Measurements from ENCODE around the gene PIGS. TPM values are rescaled to one million over a fixed set of nuclear protein-coding genes. Genes with fewer than 3 reads are reported as not detected.

PIGS gene
- total and polyA plus RNA-seq, 2 of the 13 experiments (the other 11 are each of a cell fraction or from before 2014, with no cell fraction given), result 31.7 to 42.6 TPM

- Histone ChIP-seq H4K20me1 (ENCODE audit: insufficient read depth, low read length) (no peaks in the 10 kb centered on the region), H2AFZ (ENCODE audit: low read length) (no peak overlapping the region), H3K27ac (ENCODE audit: extremely low read length, insufficient read depth, low read length) (no peak overlapping the region), H3K4me1 (ENCODE audit: insufficient read depth, low read length) (peaks cover 18% of the 10 kb centered on the region), H3K79me2 (ENCODE audit: insufficient read depth, low read length) (no peaks in the 10 kb centered on the region), H3K9me3 (ENCODE audit: low read length) (no peaks in the 10 kb centered on the region), H3K27me3 (ENCODE audit: control insufficient read depth in 1 of 2, insufficient read depth in 2 of 2, low read length in 2 of 2) (no peaks in the 10 kb centered on the region), H3K9ac (ENCODE audit: insufficient read depth, low read depth, low read length) (no peak overlapping the region), H3K4me2 (ENCODE audit: low read depth, low read length) (no peak overlapping the region), H3K36me3 (replicated peaks in 1 of 2; ENCODE audit: control insufficient read depth in 1 of 2, insufficient read depth in 2 of 2, low read length in 2 of 2) (no peaks in the 10 kb centered on the region), H3K4me3 (replicated peaks in 1 of 3; ENCODE audit: insufficient read depth in 1 of 3, low read depth in 2 of 3, low read length in 3 of 3) (no peak overlapping the region)
- FAIRE-seq, result no peak
- ATAC-seq, result no peak
- WGBS (ENCODE audit: low lambda C conversion rate), result 71% methylated on average over 6 of the region's 6 CpGs
- intact Hi-C loops (cut with micrococcal nuclease; ENCODE audit: unreplicated experiment) (no loop called here), in situ Hi-C loops (cut with HindIII; ENCODE audit: extremely low pct_ligation_motif_present, low pct_unique_long_range_greater_than_20kb) (no loop called here)
- ChIA-PET POLR2A (no interaction called here), CTCF (ENCODE audit: low intra/inter-chr PET ratio, low total read pairs) (no interaction called here)
- no peak for DNase-seq (ENCODE audit: low spot score)
- no TSS peak for BruUV-seq (replicated peaks)
- no peak for TF ChIP-seq ZNF256 (CRISPR knock-in tag; conservative IDR thresholded peaks at IDR 0.05)
- no peak for TF ChIP-seq ZNF318 (CRISPR knock-in tag; IDR thresholded peaks at IDR 0.05)
- TF ChIP-seq PAX8 (CRISPR knock-in tag; IDR thresholded peaks at IDR 0.05; ENCODE audit: borderline replicate concordance), result no peak
- TF ChIP-seq, protein P1, sequence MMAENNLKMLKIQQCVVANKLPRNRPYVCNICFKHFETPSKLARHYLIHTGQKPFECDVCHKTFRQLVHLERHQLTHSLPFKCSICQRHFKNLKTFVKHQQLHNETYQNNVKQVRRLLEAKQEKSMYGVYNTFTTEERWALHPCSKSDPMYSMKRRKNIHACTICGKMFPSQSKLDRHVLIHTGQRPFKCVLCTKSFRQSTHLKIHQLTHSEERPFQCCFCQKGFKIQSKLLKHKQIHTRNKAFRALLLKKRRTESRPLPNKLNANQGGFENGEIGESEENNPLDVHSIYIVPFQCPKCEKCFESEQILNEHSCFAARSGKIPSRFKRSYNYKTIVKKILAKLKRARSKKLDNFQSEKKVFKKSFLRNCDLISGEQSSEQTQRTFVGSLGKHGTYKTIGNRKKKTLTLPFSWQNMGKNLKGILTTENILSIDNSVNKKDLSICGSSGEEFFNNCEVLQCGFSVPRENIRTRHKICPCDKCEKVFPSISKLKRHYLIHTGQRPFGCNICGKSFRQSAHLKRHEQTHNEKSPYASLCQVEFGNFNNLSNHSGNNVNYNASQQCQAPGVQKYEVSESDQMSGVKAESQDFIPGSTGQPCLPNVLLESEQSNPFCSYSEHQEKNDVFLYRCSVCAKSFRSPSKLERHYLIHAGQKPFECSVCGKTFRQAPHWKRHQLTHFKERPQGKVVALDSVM (CRISPR knock-in tag; IDR thresholded peaks at IDR 0.05), result no peak
- no peak for TF ChIP-seq CHD2 (IDR thresholded peaks at IDR 0.05; ENCODE audit: low read depth, low read length)
- TF ChIP-seq KDM2A (CRISPR knock-in tag; IDR thresholded peaks at IDR 0.05; ENCODE audit: borderline replicate concordance, low read depth), result no peak
- TF ChIP-seq, protein P2, sequence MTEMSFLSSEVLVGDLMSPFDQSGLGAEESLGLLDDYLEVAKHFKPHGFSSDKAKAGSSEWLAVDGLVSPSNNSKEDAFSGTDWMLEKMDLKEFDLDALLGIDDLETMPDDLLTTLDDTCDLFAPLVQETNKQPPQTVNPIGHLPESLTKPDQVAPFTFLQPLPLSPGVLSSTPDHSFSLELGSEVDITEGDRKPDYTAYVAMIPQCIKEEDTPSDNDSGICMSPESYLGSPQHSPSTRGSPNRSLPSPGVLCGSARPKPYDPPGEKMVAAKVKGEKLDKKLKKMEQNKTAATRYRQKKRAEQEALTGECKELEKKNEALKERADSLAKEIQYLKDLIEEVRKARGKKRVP (CRISPR knock-in tag; IDR thresholded peaks at IDR 0.05), result no peak
- TF ChIP-seq CHCHD3 (CRISPR knock-in tag; IDR thresholded peaks at IDR 0.05), result no peak
- TF ChIP-seq ZNF468 (CRISPR knock-in tag; IDR thresholded peaks at IDR 0.05), result no peak
- TF ChIP-seq ZNF740 (CRISPR knock-in tag; IDR thresholded peaks at IDR 0.05), result no peak
- no peak for TF ChIP-seq ZNF850 (CRISPR knock-in tag; conservative IDR thresholded peaks at IDR 0.05)
- no peak for TF ChIP-seq RELA (CRISPR knock-in tag; IDR thresholded peaks at IDR 0.05)
These were observed 25.4 kb downstream of the PIGS start for GRCh38 chr17:28545787-28546415.
